Activated T-cell treated with anti-CD3 and anti-CD28 coated beads, Interleukin-2, amount 50 U/mL, for 4 hours (primary cell): ENCODE data around the gene SPIN1. TPM values are rescaled to one million over a fixed set of nuclear protein-coding genes. Genes with fewer than 3 reads are reported as not detected.

ENCODE experiments used
- ATAC-seq, 2 donors: fragments of 200-7000 bp; cut with Tn5 transposase; one replicate each; pipeline ENCODE4 v1.10.0; 2021
- DNase-seq: peaks from one replicate; pipeline ENCODE4 v3.0.0-alpha.2; 2020
- H3K27me3 Mint-ChIP-seq: one replicate; pipeline ENCODE4 v1.8.0; 2021; ENCODE audit warnings: low read depth, mixed read lengths
- H3K36me3 Mint-ChIP-seq: one replicate; pipeline ENCODE4 v1.8.0; 2022; ENCODE audit warnings: mixed read lengths; ENCODE audit not compliant: insufficient read depth
- H3K4me1 Mint-ChIP-seq: one replicate; pipeline ENCODE4 v1.8.0; 2021; ENCODE audit warnings: low read depth, mixed read lengths
- H3K4me3 Mint-ChIP-seq: one replicate; pipeline ENCODE4 v1.8.0; 2021; ENCODE audit warnings: mild to moderate bottlenecking, moderate library complexity, mixed read lengths
- H3K9me3 Mint-ChIP-seq: one replicate; pipeline ENCODE4 v1.8.0; 2021; ENCODE audit warnings: mixed read lengths
- total RNA-seq, 3 donors: library from RNA; stranded (reverse); gene quantifications; one replicate each; pipeline ENCODE4 v1.2.1, GENCODE V29; 2021

SPIN1 gene
- total RNA-seq, 3 donors from 2014 or later: 16.2 to 17.8 (median 16.3) TPM

- no peak overlapping the region for H3K4me3 Mint-ChIP-seq
- no peaks in the 10 kb centered on the region for H3K27me3 Mint-ChIP-seq
- H3K36me3 Mint-ChIP-seq: peaks cover 31% of the 10 kb centered on the region
- DNase-seq: no peak
- no peaks in the 10 kb centered on the region for H3K9me3 Mint-ChIP-seq
- H3K4me1 Mint-ChIP-seq: no peaks in the 10 kb centered on the region
- ATAC-seq: no peak
Observed at GRCh38 chr9:88468226-88468625, 80.0 kb downstream of the SPIN1 start.

DNA sequence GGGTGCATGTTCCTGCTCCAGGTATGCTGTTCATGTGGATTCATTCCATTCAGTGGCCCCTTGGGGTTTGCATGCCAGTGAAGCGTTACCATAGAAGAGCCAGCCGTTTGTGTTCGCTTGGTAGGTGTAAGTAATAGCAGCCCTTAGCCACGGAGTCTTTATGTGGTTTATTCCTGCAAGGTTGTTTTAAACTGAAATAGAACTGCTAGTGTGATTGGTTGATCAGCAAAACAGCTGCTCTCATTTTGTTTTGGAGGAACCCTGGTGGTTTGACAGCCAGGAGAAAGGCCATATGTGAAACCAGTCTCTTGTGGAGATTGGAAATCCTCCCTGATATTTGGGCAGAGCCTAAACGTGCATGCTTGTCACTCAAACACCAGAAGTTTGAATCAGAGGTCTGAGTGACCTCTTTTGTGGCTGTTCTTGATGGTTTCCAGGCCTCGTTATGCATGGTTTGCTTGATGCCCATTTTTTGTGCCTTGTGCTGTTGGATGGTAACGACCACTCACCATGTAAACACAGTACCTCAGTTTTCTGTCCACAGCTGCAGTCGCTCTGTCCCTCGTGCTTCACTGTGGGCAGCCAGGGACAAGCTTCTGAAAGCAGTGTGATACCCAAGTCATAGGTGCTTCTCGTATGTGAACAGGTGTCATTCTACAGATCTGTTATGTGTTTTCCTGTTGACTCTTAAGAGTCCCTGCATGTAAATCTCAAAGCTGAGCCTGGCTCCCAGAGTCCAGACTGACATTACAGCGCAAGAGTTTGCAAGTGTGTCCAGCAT, 88.4 kb downstream of the SPIN1 start:
- Mint-ChIP-seq H3K4me3 (no peak overlapping the region), H3K27me3 (no peaks in the 10 kb centered on the region), H3K36me3 (peaks cover 17% of the 10 kb centered on the region), H3K4me1 (peaks cover 11% of the 10 kb centered on the region), H3K9me3 (no peaks in the 10 kb centered on the region)
- ATAC-seq (peak; percentile 33 to 51), DNase-seq (no peak)

DNA sequence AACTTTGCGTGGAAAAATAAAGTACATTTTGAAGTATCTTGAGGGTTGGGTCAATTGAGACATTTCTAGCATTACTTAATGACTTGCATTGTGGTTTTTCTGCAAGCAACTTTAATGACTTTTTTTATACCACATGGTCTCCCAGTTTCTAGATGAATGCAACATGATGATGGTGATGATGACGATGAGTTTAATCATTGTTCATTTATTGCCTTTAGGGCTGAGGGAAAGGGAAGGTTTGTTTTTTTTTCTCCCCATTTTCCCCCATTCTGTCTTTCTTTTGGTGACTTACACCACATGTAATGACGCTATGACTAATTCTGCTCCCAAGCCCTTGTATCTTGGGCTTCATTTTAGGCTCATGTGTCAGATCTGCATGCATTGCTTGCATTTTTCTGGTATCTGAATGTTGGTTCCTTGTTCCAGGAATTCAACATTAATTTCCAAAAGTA, 89.1 kb downstream of the SPIN1 start:
- Mint-ChIP-seq H3K4me3 (no peak overlapping the region), H3K9me3 (no peaks in the 10 kb centered on the region), H3K27me3 (no peaks in the 10 kb centered on the region), H3K4me1 (peaks cover 11% of the 10 kb centered on the region), H3K36me3 (peaks cover 17% of the 10 kb centered on the region)
- DNase-seq (no peak), ATAC-seq (peak; percentile 75 to 91)

DNA sequence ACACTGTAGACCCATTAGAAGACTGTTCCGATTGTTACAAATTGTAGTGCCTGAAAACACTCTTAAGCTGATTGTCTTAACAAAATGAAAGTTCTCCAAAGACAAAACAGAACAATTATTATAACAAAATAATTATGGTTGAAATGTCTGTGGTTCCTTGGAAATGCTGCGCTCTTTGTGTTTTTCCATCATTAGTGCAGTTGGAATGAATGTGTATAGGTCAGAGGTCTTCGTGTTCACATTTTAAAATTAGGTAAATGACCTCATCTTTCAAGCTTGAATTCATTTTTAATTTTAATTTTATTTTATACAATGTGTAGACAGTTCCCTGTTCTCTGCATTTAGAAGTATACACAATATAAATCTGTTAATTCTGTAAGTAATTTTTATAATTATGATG, 90.0 kb downstream of the SPIN1 start:
- H3K4me3 Mint-ChIP-seq: no peak overlapping the region

GRCh38 chr9:88481933-88482332, 93.7 kb downstream of the SPIN1 start:
- no peaks in the 10 kb centered on the region for H3K27me3 Mint-ChIP-seq
- ATAC-seq (no peak), DNase-seq (no peak)
- peaks cover 9% of the 10 kb centered on the region for H3K4me1 Mint-ChIP-seq
- peaks cover 7% of the 10 kb centered on the region for H3K36me3 Mint-ChIP-seq
- H3K9me3 Mint-ChIP-seq: no peaks in the 10 kb centered on the region
- H3K4me3 Mint-ChIP-seq: no peak overlapping the region

More for the DNA sequence above, 90.0 kb downstream of the SPIN1 start:
- Mint-ChIP-seq H3K9me3 (no peaks in the 10 kb centered on the region), H3K36me3 (peaks cover 18% of the 10 kb centered on the region), H3K27me3 (no peaks in the 10 kb centered on the region), H3K4me1 (peaks cover 11% of the 10 kb centered on the region)
- ATAC-seq: no peak
- DNase-seq: no peak

DNA sequence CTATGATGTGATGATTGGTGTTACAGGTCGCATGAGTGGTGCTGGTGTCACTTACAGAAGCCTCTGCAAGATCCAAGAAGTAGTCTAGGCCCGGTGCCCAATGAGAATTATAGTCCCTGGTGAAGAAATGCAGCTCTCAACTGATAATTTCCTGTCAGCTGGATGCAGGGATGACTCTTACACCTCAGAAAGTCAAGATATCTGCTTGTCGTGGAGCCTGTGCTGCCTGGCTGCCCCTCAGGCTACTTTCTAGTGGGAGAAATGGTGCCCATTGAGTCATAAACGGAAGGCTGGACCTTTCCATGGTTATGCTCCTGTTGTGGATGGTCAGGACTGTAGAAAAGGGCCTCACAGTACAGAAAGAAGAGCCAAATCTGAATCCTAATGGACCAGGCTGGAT, 99.9 kb downstream of the SPIN1 start:
- no peak overlapping the region for H3K4me3 Mint-ChIP-seq
- DNase-seq (no peak), ATAC-seq (no peak)
- no peaks in the 10 kb centered on the region for H3K4me1 Mint-ChIP-seq
- H3K27me3 Mint-ChIP-seq: no peaks in the 10 kb centered on the region
- H3K36me3 Mint-ChIP-seq: no peaks in the 10 kb centered on the region
- no peaks in the 10 kb centered on the region for H3K9me3 Mint-ChIP-seq

- no peaks in the 10 kb centered on the region for H3K36me3 Mint-ChIP-seq
- DNase-seq (no peak), ATAC-seq (no peak)
- no peaks in the 10 kb centered on the region for H3K4me1 Mint-ChIP-seq
- H3K27me3 Mint-ChIP-seq: no peaks in the 10 kb centered on the region
- no peak overlapping the region for H3K4me3 Mint-ChIP-seq
- H3K9me3 Mint-ChIP-seq: no peaks in the 10 kb centered on the region
Observed at GRCh38 chr9:88494983-88495721, 106.9 kb downstream of the SPIN1 start.

DNA sequence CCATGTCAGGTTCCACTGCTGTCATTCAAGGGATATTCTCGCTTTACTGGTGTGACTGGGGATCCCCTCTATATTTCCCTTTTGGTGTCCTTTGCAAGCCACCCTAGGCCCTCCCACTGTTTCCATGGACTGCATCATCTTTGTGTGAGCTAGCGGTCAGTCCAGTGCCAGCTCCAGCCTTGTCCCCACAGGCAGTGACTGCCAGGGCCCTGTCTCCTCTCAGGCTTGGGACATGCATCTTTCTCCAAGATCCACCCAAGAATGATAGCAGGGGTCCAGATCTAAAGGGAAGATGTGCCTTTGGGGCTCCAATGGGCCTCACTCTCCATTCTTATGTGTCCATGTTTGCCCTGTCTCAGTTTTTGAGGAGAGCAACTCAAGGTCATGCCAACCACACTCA, 109.0 kb downstream of the SPIN1 start:
- no peaks in the 10 kb centered on the region for H3K27me3 Mint-ChIP-seq
- H3K9me3 Mint-ChIP-seq: no peaks in the 10 kb centered on the region
- no peaks in the 10 kb centered on the region for H3K4me1 Mint-ChIP-seq
- H3K4me3 Mint-ChIP-seq: no peak overlapping the region
- H3K36me3 Mint-ChIP-seq: no peaks in the 10 kb centered on the region
- no peak for DNase-seq
- ATAC-seq: no peak

GRCh38 chr9:88498880-88499279, 110.6 kb downstream of the SPIN1 start:
- H3K27me3 Mint-ChIP-seq: no peaks in the 10 kb centered on the region
- no peak overlapping the region for H3K4me3 Mint-ChIP-seq
- H3K4me1 Mint-ChIP-seq: no peaks in the 10 kb centered on the region
- no peaks in the 10 kb centered on the region for H3K9me3 Mint-ChIP-seq
- ATAC-seq (no peak), DNase-seq (no peak)
- no peaks in the 10 kb centered on the region for H3K36me3 Mint-ChIP-seq

- ATAC-seq (no peak), DNase-seq (no peak)
- H3K4me3 Mint-ChIP-seq: no peak overlapping the region
- no peaks in the 10 kb centered on the region for H3K9me3 Mint-ChIP-seq
- peaks cover 2% of the 10 kb centered on the region for H3K27me3 Mint-ChIP-seq
- H3K4me1 Mint-ChIP-seq: no peaks in the 10 kb centered on the region
- no peaks in the 10 kb centered on the region for H3K36me3 Mint-ChIP-seq
Observed at GRCh38 chr9:88501086-88501485, 112.8 kb downstream of the SPIN1 start.

DNA sequence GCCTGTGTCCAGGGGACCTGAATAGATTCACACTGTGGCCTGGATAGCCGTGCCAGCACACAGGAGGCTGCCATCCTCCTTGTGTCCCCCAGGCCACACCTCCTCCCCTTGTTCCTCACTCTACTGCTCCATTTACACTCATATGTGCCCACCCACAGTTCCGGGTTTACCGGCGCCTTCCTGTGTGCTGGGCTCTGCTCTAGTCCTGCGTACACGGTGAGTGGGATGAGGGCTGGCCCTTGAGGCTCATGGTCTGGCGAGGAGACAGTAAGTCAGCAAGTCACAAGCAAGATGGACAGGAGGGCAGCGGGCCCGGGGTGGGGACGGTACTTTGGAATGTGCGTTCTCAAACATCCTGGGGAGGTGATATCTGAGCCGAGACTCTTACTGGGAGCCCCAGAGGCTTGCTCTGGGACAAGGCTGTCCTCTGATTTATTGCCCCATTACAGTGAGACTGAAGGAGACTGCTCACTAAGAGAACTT, 114.3 kb downstream of the SPIN1 start:
- H3K9me3 Mint-ChIP-seq: no peaks in the 10 kb centered on the region
- ATAC-seq: no peak
- H3K27me3 Mint-ChIP-seq: peaks cover 2% of the 10 kb centered on the region
- no peak overlapping the region for H3K4me3 Mint-ChIP-seq
- no peak for DNase-seq
- no peaks in the 10 kb centered on the region for H3K36me3 Mint-ChIP-seq
- no peaks in the 10 kb centered on the region for H3K4me1 Mint-ChIP-seq

GRCh38 chr9:88503081-88503844, 115.0 kb downstream of the SPIN1 start:
- H3K9me3 Mint-ChIP-seq: no peaks in the 10 kb centered on the region

DNA sequence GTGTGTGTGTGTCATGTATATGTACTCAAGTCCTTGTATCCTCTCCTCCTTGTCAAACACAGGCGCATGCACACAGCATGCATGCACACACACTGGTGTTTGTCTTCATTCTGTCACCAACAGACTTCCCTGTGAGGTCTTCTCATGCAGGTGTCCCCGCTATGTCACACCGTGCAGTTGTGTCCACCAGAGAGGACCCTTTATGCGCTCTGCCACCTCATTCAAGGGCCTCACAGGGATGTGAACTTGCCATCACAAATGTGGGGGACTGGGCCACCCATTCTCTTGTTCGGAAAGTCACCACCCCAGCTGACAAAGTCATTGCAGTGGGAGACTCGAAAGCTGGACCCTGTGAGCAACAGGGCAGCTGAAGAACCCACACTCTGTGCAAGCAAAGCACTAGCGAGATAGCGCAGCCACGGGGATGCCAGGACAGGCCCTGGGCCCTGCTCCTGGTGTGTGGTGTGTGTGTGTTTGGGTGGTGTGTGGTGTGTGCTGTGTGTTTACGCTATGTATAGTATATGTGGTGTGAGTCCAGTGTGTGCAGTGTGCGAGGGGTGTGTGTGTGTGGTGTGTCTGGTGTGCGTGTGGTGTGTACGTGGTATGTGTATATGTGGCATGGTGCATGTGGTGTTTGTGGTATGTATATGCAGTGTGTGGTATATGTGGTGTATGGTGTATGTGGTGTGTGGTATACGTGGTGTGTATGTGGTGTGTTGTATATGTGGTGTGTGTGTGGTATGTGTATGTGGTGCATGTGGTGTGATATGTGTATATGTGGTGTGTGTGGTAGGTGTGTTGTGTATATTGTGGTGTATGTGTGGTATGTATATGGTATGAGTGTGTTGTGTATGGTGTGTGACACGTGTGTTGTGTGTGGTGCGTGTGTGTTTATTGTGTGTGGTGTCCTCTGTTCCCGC, 115.9 kb downstream of the SPIN1 start:
- Mint-ChIP-seq H3K9me3 (no peaks in the 10 kb centered on the region), H3K4me3 (no peak overlapping the region), H3K27me3 (peaks cover 2% of the 10 kb centered on the region), H3K4me1 (no peaks in the 10 kb centered on the region), H3K36me3 (no peaks in the 10 kb centered on the region)
- DNase-seq: no peak
- no peak for ATAC-seq

More at GRCh38 chr9:88503081-88503844, 115.0 kb downstream of the SPIN1 start:
- Mint-ChIP-seq H3K36me3 (no peaks in the 10 kb centered on the region), H3K4me3 (no peak overlapping the region), H3K4me1 (no peaks in the 10 kb centered on the region), H3K27me3 (peaks cover 2% of the 10 kb centered on the region)
- DNase-seq: no peak
- no peak for ATAC-seq
